HepG2 (cell line): ENCODE data around the gene UNKL. TPM values are rescaled to one million over a fixed set of nuclear protein-coding genes. Genes with fewer than 3 reads are reported as not detected.

Source experiments
- FOXP4 ChIP-seq: sonication (generic); formaldehyde crosslinking; IDR thresholded peaks from 2 replicates; pipeline ENCODE4 v1.4.0; 2020; ENCODE audit warnings: missing genetic modification reagents
- RELA ChIP-seq: sonication (generic); formaldehyde crosslinking; IDR thresholded peaks from 2 replicates; pipeline ENCODE4 v1.4.0; 2020; ENCODE audit warnings: missing genetic modification reagents
- SMARCC2 ChIP-seq: fragments of 450-650 bp; IDR thresholded peaks from 2 replicates; pipeline ENCODE4 v1.6.1; 2017; ENCODE audit warnings: antibody characterized with exemption, mild to moderate bottlenecking
- SOX6 ChIP-seq, 2 experiments: fragments of 450-650 bp in 1 of 2; sonication (generic) in 1 of 2; formaldehyde crosslinking in 1 of 2; IDR thresholded peaks; 2 replicates each; pipeline versions ENCODE4 v1.4.0 to v1.6.1; 2017 to 2020; ENCODE audit warnings: antibody characterized with exemption in 1 of 2, mild to moderate bottlenecking in 1 of 2, missing genetic modification reagents in 1 of 2
- ZGPAT ChIP-seq: IDR thresholded peaks from 2 replicates; pipeline ENCODE4 v1.6.1; 2016; ENCODE audit warnings: mild to moderate bottlenecking
- ZNF256 ChIP-seq: sonication (generic); formaldehyde crosslinking; conservative IDR thresholded peaks from 2 replicates; pipeline ENCODE4 v1.4.0; 2020; ENCODE audit warnings: missing genetic modification reagents
- ZNF407 ChIP-seq: sonication (generic); formaldehyde crosslinking; IDR thresholded peaks from one replicate; pipeline ENCODE4 v1.5.1; 2020; ENCODE audit warnings: mild to moderate bottlenecking, missing genetic modification reagents; ENCODE audit errors: not compliant biosample characterization
- polyA plus RNA-seq, 8 experiments: library from polyadenylated mRNA; depleted of rRNA in 3 of 8; stranded (reverse) in 7 of 8; unstranded in 1 of 8; fragments of >200 nt; fragmentation: Illumina TruSeq in 4 of 8; extraction: Trizol in 4 of 8; gene quantifications; 2 replicates each; pipeline versions ENCODE4 v1.2.1 to v1.2.3, GENCODE V29; 2011 to 2016; ENCODE audit warnings: low read depth in 4 of 8, missing spikeins in 1 of 8, mixed read lengths in 1 of 8; ENCODE audit not compliant: insufficient read depth in 1 of 8
- total RNA-seq, 5 experiments: library from RNA; depleted of rRNA; stranded (reverse); fragments of >200 nt; fragmentation: Illumina TruSeq; extraction: Trizol; gene quantifications; 2 replicates each; pipeline ENCODE4 v1.2.3, GENCODE V29; 2016; ENCODE audit warnings: low read depth in 1 of 5
- TF ChIP-seq, protein P1 (sequence below): sonication (generic); formaldehyde crosslinking; IDR thresholded peaks from 2 replicates; pipeline ENCODE4 v1.8.0; 2023; ENCODE audit warnings: mild to moderate bottlenecking, missing genetic modification reagents
- TF ChIP-seq, protein P2 (sequence below), 2 experiments: sonication (generic) in 1 of 2; formaldehyde crosslinking in 1 of 2; IDR thresholded peaks; 2 replicates each; pipeline versions ENCODE4 v1.4.0 to v1.6.1; 2018 to 2020; ENCODE audit warnings: missing genetic modification reagents in 2 of 2, borderline replicate concordance in 1 of 2, low read depth in 1 of 2, mild to moderate bottlenecking in 1 of 2, missing biosample characterization in 1 of 2
- TF ChIP-seq, protein P3 (sequence below): sonication (generic); formaldehyde crosslinking; conservative IDR thresholded peaks from 2 replicates; pipeline ENCODE4 v1.4.0; 2020; ENCODE audit warnings: missing genetic modification reagents

The UNKL gene
- total and polyA plus RNA-seq, 2 of the 13 experiments (the other 11 are each of a cell fraction or from before 2014, with no cell fraction given): 10.4 to 17.6 TPM

DNA sequence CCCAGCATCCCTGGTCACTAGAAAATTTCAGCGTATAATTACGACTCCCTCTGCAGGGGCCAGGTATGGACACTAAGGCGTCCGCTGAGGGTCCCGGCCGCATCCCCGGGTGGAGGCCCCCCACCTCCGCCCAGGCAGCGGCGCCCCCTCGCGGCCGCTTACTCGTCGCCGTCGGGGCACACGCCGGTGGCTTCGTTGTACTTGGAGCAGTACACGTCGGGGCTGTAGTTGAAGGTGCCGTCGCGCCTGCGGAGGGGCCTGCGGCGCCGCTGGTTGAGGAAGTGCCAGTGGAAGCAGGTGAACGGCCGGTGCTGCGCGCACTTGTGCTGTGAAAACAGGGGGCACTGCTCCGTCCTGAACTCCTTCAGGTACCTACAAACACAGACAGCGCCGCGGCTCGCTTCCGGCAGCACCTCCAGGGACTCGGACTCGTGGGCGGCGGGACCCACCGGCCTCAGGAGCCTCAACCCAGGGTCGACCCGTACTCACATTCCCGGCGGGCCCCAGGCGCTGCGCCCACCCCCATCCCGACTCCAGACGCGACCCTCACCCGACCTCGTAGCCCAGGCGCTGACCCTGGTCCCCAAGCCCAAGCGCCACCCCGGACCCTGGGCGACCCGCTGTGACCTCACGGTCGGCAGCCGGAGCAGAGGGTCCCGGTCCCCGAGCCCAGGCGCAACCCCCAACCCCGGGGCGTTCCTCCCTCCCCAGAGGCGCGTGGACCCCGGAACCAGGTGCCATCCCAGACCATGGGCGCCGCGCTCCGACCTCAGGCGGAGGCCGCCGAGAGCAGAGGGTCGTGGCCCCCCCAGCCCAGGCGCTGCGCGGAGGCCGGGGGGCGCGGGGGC is 596 bp downstream of the UNKL start (continued):
- TF ChIP-seq ZNF407 (CRISPR knock-in tag): peak; percentile 21
- no peak for TF ChIP-seq RELA (CRISPR knock-in tag)
- TF ChIP-seq ZGPAT (CRISPR knock-in tag): peak; percentile 29; the same call in 1 of the 2 replicates
- TF ChIP-seq, protein P1, sequence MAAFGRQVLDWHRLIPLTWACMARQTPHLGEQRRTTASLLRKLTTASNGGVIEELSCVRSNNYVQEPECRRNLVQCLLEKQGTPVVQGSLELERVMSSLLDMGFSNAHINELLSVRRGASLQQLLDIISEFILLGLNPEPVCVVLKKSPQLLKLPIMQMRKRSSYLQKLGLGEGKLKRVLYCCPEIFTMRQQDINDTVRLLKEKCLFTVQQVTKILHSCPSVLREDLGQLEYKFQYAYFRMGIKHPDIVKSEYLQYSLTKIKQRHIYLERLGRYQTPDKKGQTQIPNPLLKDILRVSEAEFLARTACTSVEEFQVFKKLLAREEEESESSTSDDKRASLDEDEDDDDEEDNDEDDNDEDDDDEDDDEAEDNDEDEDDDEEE (CRISPR knock-in tag): 0 out of 2 replicates have a peak, but pooled peaks have one; percentile 40
- no peak for TF ChIP-seq SMARCC2
- TF ChIP-seq FOXP4 (CRISPR knock-in tag): 0 out of 2 replicates have a peak, but pooled peaks have one; percentile 17
- TF ChIP-seq, protein P2, sequence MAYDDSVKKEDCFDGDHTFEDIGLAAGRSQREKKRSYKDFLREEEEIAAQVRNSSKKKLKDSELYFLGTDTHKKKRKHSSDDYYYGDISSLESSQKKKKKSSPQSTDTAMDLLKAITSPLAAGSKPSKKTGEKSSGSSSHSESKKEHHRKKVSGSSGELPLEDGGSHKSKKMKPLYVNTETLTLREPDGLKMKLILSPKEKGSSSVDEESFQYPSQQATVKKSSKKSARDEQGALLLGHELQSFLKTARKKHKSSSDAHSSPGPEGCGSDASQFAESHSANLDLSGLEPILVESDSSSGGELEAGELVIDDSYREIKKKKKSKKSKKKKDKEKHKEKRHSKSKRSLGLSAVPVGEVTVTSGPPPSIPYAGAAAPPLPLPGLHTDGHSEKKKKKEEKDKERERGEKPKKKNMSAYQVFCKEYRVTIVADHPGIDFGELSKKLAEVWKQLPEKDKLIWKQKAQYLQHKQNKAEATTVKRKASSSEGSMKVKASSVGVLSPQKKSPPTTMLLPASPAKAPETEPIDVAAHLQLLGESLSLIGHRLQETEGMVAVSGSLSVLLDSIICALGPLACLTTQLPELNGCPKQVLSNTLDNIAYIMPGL (CRISPR knock-in tag; IDR thresholded peaks at IDR 0.05; ENCODE audit: borderline replicate concordance in 1 of 2, low read depth in 1 of 2): peak; percentile 91 to 95
- TF ChIP-seq, protein P3, sequence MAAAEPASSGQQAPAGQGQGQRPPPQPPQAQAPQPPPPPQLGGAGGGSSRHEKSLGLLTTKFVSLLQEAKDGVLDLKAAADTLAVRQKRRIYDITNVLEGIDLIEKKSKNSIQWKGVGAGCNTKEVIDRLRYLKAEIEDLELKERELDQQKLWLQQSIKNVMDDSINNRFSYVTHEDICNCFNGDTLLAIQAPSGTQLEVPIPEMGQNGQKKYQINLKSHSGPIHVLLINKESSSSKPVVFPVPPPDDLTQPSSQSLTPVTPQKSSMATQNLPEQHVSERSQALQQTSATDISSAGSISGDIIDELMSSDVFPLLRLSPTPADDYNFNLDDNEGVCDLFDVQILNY: no peak
- TF ChIP-seq SOX6 (IDR thresholded peaks at IDR 0.05): no peak
- TF ChIP-seq SOX6 (CRISPR knock-in tag; IDR thresholded peaks at IDR 0.05): peak; percentile 36
- TF ChIP-seq ZNF256 (CRISPR knock-in tag): no peak
